Colonic mucosa (tissue), 4 donors: ENCODE measurements around the gene ZFP90. TPM values are rescaled to one million over a fixed set of nuclear protein-coding genes. Genes with fewer than 3 reads are reported as not detected.

ENCODE experiments used
- DNase-seq: peaks from one replicate; pipeline ENCODE4 v3.0.0-alpha.2; 2020
- H3K27ac ChIP-seq: fragments of 200-600 bp; one replicate; pipeline ENCODE4 v1.8.0; 2021
- H3K27me3 ChIP-seq: fragments of 200-600 bp; one replicate; pipeline ENCODE4 v1.8.0; 2021
- H3K36me3 ChIP-seq: fragments of 200-600 bp; one replicate; pipeline ENCODE4 v1.8.0; 2021
- H3K4me1 ChIP-seq: fragments of 200-600 bp; one replicate; pipeline ENCODE4 v1.8.0; 2021; ENCODE audit warnings: mild to moderate bottlenecking
- H3K4me3 ChIP-seq: fragments of 200-600 bp; one replicate; pipeline ENCODE4 v1.8.0; 2021
- H3K9ac ChIP-seq, 2 donors: one replicate each; pipeline ENCODE4 v1.7.0; 2013; ENCODE audit warnings: control low read depth in 2 of 2, low read depth in 2 of 2, low read length in 2 of 2
- H3K9me3 ChIP-seq: fragments of 200-600 bp; one replicate; pipeline ENCODE4 v1.8.0; 2021
- CTCF ChIP-seq: fragments of 200-600 bp; IDR thresholded peaks from one replicate; pipeline ENCODE4 v1.8.0; 2022; ENCODE audit warnings: antibody characterized with exemption, mild to moderate bottlenecking
- intact Hi-C: fragments of 100-400 bp; cut with DNase I; formaldehyde crosslinking; loops from one replicate; pipeline ENCODE4 v1.14.1; 2022
- total RNA-seq, 2 donors: library from RNA; stranded (reverse); fragmentation: NEBNext Ultra II Directional in 1 of 2; extraction: Animal tissue kit (Norgen Biotek cat#: 25700) in 1 of 2; gene quantifications; one replicate each; pipeline ENCODE4 v1.2.1, GENCODE V29; 2021
- donor health status: healthy.
- donor health status: DM: no; HTN: no; CAD: no.
- donor health status: DM: no; HTN: no; CAD: no.

ZFP90 gene
- total RNA-seq, 2 donors from 2014 or later = 10.2 to 10.3 TPM

GRCh38 chr16:68509381-68509780 lies 29.7 kb upstream of the ZFP90 start:
- Histone ChIP-seq H3K9ac (no peak overlapping the region), H3K36me3 (no peaks in the 10 kb centered on the region), H3K4me3 (no peak overlapping the region), H3K27ac (no peak overlapping the region), H3K9me3 (no peaks in the 10 kb centered on the region), H3K4me1 (no peaks in the 10 kb centered on the region), H3K27me3 (no peaks in the 10 kb centered on the region)
- TF ChIP-seq CTCF = no peak
- intact Hi-C loops = loop anchor here (2.0 to 5.0 kb wide), 2 partner anchors 57 to 113 kb away; no protein-coding TSS in a partner anchor
- no peak for DNase-seq

- H3K9ac ChIP-seq = no peak overlapping the region
- no peaks in the 10 kb centered on the region for H3K27me3 ChIP-seq
- TF ChIP-seq CTCF = no peak
- no peaks in the 10 kb centered on the region for H3K36me3 ChIP-seq
- H3K9me3 ChIP-seq = no peaks in the 10 kb centered on the region
- H3K4me1 ChIP-seq = no peaks in the 10 kb centered on the region
- intact Hi-C loops = no loop called here
- no peak overlapping the region for H3K4me3 ChIP-seq
- H3K27ac ChIP-seq = no peak overlapping the region
- no peak for DNase-seq
Observed at GRCh38 chr16:68510775-68511174, 28.3 kb upstream of the ZFP90 start.

- no peaks in the 10 kb centered on the region for H3K9me3 ChIP-seq
- intact Hi-C loops = no loop called here
- no peak for DNase-seq
Observed at GRCh38 chr16:68512183-68512582, 26.9 kb upstream of the ZFP90 start.

GRCh38 chr16:68512742-68513141 lies 26.3 kb upstream of the ZFP90 start:
- intact Hi-C loops = no loop called here
- H3K4me3 ChIP-seq = no peak overlapping the region

More at GRCh38 chr16:68512183-68512582, 26.9 kb upstream of the ZFP90 start:
- Histone ChIP-seq H3K4me1 (no peaks in the 10 kb centered on the region), H3K27me3 (no peaks in the 10 kb centered on the region), H3K9ac (no peak overlapping the region), H3K36me3 (no peaks in the 10 kb centered on the region), H3K27ac (no peak overlapping the region), H3K4me3 (no peak overlapping the region)
- TF ChIP-seq CTCF = no peak

GRCh38 chr16:68514511-68514910 lies 24.6 kb upstream of the ZFP90 start:
- H3K4me1 ChIP-seq = no peaks in the 10 kb centered on the region
- no peaks in the 10 kb centered on the region for H3K9me3 ChIP-seq
- DNase-seq = no peak
- no peaks in the 10 kb centered on the region for H3K36me3 ChIP-seq
- H3K27me3 ChIP-seq = no peaks in the 10 kb centered on the region
- no peak overlapping the region for H3K27ac ChIP-seq
- H3K9ac ChIP-seq = no peak overlapping the region
- intact Hi-C loops = no loop called here
- TF ChIP-seq CTCF = no peak
- no peak overlapping the region for H3K4me3 ChIP-seq

More at GRCh38 chr16:68512742-68513141, 26.3 kb upstream of the ZFP90 start:
- no peak for TF ChIP-seq CTCF
- Histone ChIP-seq H3K27me3 (no peaks in the 10 kb centered on the region), H3K4me1 (no peaks in the 10 kb centered on the region), H3K27ac (no peak overlapping the region), H3K9ac (no peak overlapping the region), H3K9me3 (no peaks in the 10 kb centered on the region), H3K36me3 (no peaks in the 10 kb centered on the region)
- no peak for DNase-seq
